ENCODE results near the gene BICC1. TPM values are rescaled to one million over a fixed set of nuclear protein-coding genes. Genes with fewer than 3 reads are reported as not detected.
A peak's percentile ranks its signal among the peaks of the same experiment; 100 is the strongest.
"Not testable (repeated sequence)": the region's sequence is repeated elsewhere in the genome, so short reads cannot be mapped to it uniquely, and the experiment has no call there.

BICC1 gene
- polyA plus RNA-seq, 12 donors: 16.2 to 25.9 (median 20.0) TPM; not detected in 1

DNA sequence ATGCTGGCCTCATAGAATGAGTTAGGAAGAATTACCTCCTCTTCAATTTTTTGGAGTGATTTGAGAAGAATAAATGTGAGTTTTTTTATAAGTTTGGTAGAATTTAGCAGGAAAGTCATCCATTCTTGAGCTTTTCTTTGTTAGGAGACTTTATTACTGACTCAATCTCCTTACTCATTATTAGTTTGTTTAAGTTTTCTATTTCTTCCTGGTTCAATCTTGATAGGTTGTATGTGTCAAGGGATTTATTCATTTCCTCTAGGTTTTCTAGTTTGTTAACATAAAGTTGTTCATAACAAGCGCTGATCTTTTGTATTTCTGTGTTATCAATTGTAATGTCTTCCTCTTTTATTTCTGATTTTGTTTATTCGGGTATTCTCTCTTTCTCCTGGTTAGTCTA, 47.4 kb downstream of the BICC1 start:
- DNase-seq: no peak

DNA sequence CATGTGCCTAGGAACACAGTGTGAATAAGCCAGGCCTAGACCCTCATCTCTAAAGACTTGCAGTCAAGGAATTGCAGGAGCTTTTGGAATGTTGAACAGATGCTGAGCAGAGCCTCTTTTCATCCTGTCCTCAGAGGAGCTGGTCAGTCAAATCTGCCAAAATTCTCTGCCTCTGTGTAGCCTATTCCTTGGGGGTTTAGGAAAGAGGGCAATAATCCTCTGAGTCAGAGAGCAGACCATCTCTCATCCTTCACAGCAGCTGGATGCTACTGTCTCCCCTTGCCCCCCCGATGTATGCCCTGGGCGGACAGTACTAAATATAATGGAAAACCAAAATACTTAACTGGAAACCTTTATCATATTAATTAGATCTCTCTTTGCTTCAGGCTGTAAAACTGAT, 52.6 kb downstream of the BICC1 start:
- no peak for DNase-seq

DNA sequence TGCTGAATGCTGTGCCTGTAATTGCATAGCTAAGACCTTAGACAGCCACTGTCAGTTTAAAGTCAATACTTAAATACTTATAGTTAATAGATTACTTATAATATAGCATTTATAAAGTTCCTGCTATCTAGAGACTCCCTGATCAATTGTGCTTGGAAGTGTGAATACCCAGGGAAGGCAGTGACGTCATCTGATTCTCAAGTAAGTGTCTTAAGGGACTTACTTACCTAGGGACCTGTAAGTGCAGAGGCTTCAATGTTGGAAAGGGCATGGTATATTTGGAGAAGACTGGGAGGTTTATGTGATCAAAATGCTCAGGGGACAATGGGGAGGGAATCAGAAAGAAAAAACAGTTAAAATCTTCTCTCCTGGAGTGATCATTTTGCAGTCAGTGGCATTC, 55.0 kb downstream of the BICC1 start:
- DNase-seq: no peak

- no peak for DNase-seq
Measured at GRCh38 chr10:58568428-58568935, 55.8 kb downstream of the BICC1 start.

GRCh38 chr10:58570307-58570723, 57.6 kb downstream of the BICC1 start:
- DNase-seq: no peak

DNA sequence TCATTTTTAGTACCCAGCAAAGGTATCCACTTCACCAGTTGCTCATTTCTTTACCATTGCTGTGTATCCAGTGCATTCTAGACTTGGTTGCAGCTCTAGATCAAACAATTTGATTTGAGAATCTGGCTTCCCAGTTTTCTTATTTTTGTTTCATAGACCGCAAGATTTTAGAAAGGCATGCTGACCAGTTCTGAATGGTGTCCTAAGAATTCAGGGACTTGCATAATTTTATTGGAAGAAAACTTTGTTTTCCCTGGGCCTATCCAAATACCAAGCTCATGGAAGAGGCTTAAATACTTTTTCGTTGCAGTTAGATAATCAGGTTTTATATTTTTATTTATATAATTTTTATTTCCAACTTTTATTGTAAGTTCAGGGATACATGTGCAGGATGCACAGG, 58.3 kb downstream of the BICC1 start:
- no peak for DNase-seq

DNA sequence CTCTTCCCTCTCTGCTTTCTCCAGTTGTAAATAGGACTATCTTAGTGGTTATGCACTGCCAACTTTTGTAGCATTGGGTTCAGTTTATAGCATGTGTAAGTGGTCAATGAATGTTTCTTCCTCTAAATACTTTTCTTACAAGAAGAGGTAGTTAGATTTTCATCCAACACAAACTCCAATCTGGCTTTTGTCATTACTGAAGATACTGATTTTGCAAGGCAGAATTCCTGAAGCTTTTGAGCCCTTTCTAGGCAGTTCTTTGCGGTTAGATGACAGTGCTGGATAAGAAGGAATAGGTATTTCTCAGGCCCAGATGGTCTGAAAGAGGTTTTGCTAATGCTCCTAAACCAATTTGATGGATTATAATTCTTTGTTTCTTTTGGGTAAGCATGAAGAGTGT, 60.5 kb downstream of the BICC1 start:
- no peak for DNase-seq

DNA sequence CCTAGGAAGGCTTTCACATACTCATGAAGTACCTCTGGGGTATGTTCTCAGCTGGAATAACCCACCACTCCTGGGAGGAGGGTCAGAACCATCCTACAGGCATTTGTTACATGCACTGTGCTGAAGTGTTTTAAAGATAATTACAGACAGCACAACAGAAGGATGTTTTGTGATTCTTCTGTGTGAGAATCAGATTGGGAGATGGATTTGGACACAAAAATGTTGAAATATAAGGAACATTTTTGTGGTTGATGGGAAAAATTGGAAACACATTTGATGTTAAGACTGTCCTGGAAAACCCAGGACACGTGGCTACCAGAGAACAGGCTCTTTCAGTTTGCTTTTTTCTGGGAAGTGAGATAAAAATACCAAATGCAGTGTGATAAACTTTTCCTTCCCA, 61.4 kb downstream of the BICC1 start:
- no peak for DNase-seq

DNA sequence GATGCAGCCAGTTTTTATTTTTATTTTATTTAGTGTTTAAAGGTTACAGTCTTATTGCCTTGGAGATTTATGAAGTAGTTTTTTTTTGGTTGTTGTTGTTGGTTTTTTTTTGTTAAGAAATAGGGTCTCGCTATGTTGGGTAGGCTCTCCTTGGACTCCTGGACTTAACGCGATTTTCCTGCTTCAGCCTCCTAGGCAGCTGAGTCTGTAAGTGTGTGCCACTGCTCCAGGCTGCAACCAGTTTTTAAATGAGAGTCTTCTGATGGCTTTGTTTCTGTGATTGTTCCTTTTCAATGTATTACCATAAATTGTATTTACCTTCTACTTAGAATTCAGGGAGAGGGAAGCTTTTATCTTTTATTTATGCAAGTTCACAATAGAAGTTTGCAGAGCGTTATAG, 62.8 kb downstream of the BICC1 start:
- DNase-seq: no peak

- peak; percentile 36 for DNase-seq
Measured at GRCh38 chr10:58576751-58577436, 64.2 kb downstream of the BICC1 start.

DNA sequence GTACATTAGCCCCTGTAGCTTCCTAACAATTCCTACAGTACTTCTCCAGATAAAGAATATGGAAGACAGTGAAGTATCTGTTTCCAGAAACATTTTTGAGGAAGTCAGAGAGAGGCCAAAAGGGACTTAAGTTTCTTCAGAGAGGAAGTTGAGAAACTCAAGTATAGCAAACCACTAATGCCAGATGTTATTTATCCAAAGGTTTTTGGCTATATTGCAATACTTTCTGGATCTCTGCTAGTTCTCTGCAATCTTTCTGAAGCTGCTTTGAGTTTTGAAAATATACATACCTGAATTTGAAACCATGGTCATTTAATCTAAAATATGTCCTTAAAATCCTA, 64.7 kb downstream of the BICC1 start:
- DNase-seq: peak; percentile 79

DNA sequence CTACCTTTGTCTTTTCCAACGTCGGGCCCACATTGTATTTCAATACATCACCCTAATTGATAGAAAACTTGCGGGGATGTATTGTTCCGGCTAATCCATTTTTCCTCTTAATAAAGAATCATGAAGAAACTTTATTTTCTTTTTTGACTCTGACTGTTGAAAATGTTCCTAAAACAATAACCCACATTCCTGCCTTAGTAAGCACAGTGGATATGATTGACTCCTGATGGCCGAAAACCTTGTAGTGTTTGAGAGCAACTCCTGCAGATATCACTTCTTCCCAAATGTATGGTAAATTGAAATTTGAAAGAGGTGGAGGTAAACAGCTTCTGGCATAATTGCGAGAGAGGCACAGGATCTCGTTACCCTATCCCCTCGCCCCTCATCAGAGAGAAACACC, 65.7 kb downstream of the BICC1 start:
- DNase-seq: no peak

DNA sequence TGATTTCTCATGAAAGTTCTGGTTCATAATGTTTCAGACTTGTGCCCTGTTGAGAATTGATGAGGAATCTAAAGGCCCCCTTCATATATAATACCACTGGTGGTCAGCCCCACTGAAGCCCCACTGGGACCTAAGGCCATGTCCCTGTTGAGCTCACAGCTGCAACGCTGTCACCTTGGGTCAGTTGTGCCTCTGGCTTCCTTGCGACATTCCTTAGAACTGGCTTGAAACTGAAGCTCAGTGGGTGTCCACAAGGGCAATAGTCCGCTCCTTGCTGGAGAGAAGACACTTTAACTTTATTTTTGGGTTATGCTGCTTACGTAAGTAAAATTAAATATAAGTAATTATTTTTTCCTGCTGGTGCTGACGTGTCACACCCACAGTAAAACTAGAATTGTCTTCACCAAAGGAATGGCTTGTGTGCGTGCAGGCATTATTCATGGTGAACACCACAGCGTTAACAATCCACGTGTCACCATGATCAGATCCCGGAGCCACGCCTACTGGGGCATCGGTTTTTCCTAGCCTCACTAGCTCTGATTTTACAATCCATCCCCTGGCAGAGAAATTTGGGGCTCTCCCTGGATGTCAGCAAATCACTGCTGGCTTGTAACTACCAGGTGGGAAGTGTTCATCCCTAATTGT, 66.5 kb downstream of the BICC1 start:
- no peak for DNase-seq

GRCh38 chr10:58582045-58582444, 69.4 kb downstream of the BICC1 start:
- no peak for DNase-seq

DNA sequence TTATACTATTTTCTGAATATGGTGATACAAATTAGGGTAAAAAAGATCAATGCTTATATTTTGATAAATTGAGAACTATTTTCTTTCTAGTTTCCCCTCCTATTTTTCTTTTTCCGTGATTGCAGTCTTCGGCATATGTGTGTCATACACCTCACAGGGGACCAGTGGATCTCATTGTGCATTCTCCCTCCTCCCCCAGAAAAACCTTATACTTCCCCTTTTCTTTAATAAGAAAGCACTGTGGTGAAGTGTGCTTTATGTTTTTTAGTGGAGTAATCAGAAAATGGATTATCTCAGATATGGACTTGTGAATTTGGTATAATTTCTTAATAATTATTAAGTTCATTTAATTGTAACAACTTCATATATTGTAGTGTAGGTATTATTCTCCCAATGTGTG, 72.8 kb downstream of the BICC1 start:
- no peak for DNase-seq

- no peak for DNase-seq
Measured at GRCh38 chr10:58586282-58587245, 73.9 kb downstream of the BICC1 start.

DNA sequence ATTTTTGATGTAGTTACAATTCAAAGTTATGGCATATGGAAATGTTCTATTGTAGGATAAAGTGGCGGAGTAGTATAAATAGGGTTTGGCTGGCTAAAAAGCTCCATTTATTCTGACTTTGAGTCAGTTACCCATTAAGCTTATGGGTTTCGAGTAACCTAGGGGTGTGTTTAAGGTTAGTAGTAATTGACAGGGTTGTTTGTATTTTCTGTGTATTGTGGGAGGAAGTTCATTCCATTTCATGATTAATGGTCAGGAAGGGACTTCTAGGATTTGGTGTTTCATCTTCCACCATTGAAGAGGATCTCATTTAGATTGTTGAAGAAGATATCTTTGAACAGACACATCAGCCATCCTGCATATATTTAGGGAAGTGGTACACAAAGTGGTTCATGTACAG, 75.0 kb downstream of the BICC1 start:
- DNase-seq: no peak

DNA sequence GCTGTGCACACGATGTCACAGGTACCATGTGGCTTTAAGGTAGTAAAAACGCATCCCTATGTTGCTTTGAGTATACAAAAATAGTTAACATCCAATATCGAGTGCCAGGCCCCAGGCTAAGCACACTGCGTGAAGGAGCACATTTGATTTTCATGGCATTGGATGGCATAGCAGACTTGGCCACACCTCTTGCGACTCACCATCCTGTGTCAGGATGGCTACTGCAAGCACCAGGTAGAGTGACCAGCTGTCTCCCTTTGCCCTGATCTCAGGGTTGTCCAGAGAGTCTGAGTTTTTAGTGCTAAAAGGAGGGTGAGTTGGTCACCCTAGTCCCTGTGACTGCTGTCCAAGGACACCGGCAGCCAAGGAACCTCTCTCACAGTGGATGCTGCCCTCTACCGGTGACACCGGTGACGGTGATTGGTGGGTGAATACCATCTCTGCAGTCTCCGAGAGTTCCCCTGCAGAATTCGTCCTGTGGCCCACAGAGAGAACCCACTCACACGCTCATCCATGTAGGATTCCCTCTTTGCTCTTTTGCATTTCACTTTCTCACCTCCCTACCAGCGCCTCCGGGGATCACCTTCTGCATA, 76.1 kb downstream of the BICC1 start:
- no peak for DNase-seq

DNA sequence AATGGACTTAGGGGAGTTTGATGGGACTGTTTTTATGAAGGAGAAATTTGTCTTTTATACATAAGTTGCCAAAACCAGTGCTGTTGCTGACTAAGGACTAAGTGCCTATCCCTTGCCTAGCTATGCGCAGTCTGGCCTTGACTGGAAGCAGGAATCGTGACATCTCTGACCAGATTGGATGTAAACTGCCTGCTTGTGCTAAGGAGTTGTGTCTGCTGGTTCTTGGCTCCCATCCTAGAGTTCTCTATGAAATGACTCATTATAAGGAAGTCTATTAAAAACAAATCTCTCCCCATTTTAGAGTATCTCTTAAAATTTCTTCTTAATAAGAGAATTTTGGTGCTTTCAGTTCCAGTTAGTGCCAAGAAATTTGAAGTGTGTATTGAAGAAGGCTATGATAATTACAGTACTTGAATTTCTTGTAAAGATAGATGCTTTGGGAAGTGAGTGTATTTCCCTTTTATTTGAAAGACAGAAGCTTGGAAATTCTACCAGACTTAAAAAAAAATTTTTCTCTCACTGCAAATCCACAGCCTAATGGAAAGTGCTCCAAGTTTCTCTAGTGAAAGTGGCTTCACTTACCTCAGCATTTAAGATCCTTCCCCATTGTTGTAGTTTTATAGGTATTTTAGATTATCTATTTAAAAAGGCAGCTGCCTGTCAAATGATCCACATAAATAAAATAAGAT, 77.6 kb downstream of the BICC1 start:
- peak; percentile 69 for DNase-seq

GRCh38 chr10:58590924-58591323, 78.3 kb downstream of the BICC1 start:
- DNase-seq: no peak

- no peak for DNase-seq
Measured at GRCh38 chr10:58593008-58593407, 80.3 kb downstream of the BICC1 start.

GRCh38 chr10:58597211-58597610, 84.5 kb downstream of the BICC1 start:
- not testable (repeated sequence) for DNase-seq
